Fibroblast of lung (primary cell): ENCODE data around the gene GLO1.

Experiments used
- CTCF ChIP-seq, 2 donors: IDR thresholded peaks in 1 of 2; conservative IDR thresholded peaks in 1 of 2; 1 replicate in 1 of 2; 2 replicates in 1 of 2; pipeline ENCODE4 v1.5.1; 2011 to 2012; ENCODE audit warnings: low read length in 2 of 2, control low read depth in 1 of 2, inconsistent platforms in 1 of 2, low read depth in 1 of 2, mild to moderate bottlenecking in 1 of 2
- EZH2 ChIP-seq: IDR thresholded peaks from 2 replicates; pipeline ENCODE4 v1.5.1; 2012; ENCODE audit warnings: low read length, control low read depth, mild to moderate bottlenecking; ENCODE audit errors: missing control alignments

DNA sequence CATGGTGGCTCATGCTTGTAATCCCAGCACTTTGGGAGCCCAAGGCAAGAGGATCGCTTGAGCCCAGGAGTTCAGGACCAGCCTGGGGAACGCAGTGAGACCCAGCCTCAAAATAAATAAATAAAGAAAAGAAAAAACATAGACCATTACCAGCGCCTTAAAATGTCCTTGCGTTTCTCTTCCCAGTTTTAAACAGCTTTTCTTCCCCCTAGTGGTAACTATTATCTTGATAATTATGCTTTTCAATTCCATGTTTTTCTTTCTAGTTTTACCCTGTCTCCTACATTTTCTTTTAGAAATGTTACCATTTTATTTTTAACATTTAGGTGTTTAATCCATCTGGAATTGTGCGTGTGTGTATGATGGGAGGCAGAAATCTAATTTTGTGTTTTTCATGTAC, 36.6 kb upstream of the GLO1 start:
- TF ChIP-seq CTCF (conservative IDR thresholded peaks at IDR 0.05 in 1 of 2, IDR thresholded peaks at IDR 0.05 in 1 of 2; ENCODE audit: low read depth in 1 of 2, low read length in 2 of 2), result peak; percentile 16 to 47
- TF ChIP-seq EZH2, result no peak
